ENCODE data around the gene KIN.

GRCh38 chr10:7708832-7709231 lies 79.0 kb downstream of the KIN start:
- TF ChIP-seq EZH2 (IDR thresholded peaks at IDR 0.05) (no peak), EZH2phosphoT487 (IDR thresholded peaks at IDR 0.05) (no peak)
- TF ChIP-seq, protein P1, sequence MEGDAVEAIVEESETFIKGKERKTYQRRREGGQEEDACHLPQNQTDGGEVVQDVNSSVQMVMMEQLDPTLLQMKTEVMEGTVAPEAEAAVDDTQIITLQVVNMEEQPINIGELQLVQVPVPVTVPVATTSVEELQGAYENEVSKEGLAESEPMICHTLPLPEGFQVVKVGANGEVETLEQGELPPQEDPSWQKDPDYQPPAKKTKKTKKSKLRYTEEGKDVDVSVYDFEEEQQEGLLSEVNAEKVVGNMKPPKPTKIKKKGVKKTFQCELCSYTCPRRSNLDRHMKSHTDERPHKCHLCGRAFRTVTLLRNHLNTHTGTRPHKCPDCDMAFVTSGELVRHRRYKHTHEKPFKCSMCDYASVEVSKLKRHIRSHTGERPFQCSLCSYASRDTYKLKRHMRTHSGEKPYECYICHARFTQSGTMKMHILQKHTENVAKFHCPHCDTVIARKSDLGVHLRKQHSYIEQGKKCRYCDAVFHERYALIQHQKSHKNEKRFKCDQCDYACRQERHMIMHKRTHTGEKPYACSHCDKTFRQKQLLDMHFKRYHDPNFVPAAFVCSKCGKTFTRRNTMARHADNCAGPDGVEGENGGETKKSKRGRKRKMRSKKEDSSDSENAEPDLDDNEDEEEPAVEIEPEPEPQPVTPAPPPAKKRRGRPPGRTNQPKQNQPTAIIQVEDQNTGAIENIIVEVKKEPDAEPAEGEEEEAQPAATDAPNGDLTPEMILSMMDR (IDR thresholded peaks at IDR 0.05), result no peak
